Keratinocyte (primary cell): ENCODE data around the gene SPDL1. TPM values are rescaled to one million over a fixed set of nuclear protein-coding genes. Genes with fewer than 3 reads are reported as not detected.

Source experiments
- DNase-seq: peaks from one replicate; pipeline ENCODE4 v3.0.0-alpha.2; 2011; ENCODE audit warnings: low read depth, missing footprints, low spot score
- FAIRE-seq: peaks from 2 replicates; lab custom pipeline; 2011; peaks lifted over from hg19 to GRCh38; lab: Jason Lieb, UNC
- H2AFZ ChIP-seq: 2 replicates; pipeline ENCODE4 v1.6.0; 2012; ENCODE audit warnings: low read length, control low read depth, inconsistent platforms; ENCODE audit not compliant: control insufficient read depth
- H3K27ac ChIP-seq: 2 replicates; pipeline ENCODE4 v1.5.1; 2011; ENCODE audit warnings: low read length; ENCODE audit not compliant: control insufficient read depth, insufficient read depth
- H3K27me3 ChIP-seq: 3 replicates; pipeline ENCODE4 v1.6.0; 2011; ENCODE audit warnings: low read length; ENCODE audit not compliant: control insufficient read depth, insufficient read depth; ENCODE audit errors: extremely low read depth
- H3K36me3 ChIP-seq, 2 experiments: 2 replicates in 1 of 2; 3 replicates in 1 of 2; pipeline ENCODE4 v1.5.1; 2011; ENCODE audit warnings: low read length in 2 of 2, mild to moderate bottlenecking in 1 of 2; ENCODE audit not compliant: control insufficient read depth in 2 of 2, insufficient read depth in 2 of 2; ENCODE audit errors: extremely low read depth in 1 of 2
- H3K4me1 ChIP-seq: 3 replicates; pipeline ENCODE4 v1.5.1; 2011; ENCODE audit warnings: low read length; ENCODE audit not compliant: control insufficient read depth, insufficient read depth; ENCODE audit errors: extremely low read depth
- H3K4me2 ChIP-seq: 3 replicates; pipeline ENCODE4 v1.6.0; 2011; ENCODE audit warnings: low read depth, low read length; ENCODE audit not compliant: control insufficient read depth, insufficient read depth; ENCODE audit errors: extremely low read depth
- H3K4me3 ChIP-seq, 3 experiments: fragments of 200-600 bp in 1 of 3; sonication (generic) in 1 of 3; 2 replicates in 2 of 3; 3 replicates in 1 of 3; pipeline ENCODE4 v1.5.1; 2011 to 2016; ENCODE audit warnings: low read length in 3 of 3, mild to moderate bottlenecking in 3 of 3, control low read depth in 2 of 3, inconsistent platforms in 1 of 3, low read depth in 1 of 3, mixed read lengths in 1 of 3, mixed run types in 1 of 3, moderate library complexity in 1 of 3; ENCODE audit not compliant: control insufficient read depth in 2 of 3, insufficient read depth in 2 of 3; ENCODE audit errors: extremely low read depth in 1 of 3
- H3K79me2 ChIP-seq: 2 replicates; pipeline ENCODE4 v1.6.0; 2012; ENCODE audit warnings: low read length; ENCODE audit not compliant: control insufficient read depth, insufficient read depth
- H3K9ac ChIP-seq: 3 replicates; pipeline ENCODE4 v1.6.0; 2011; ENCODE audit warnings: low read length; ENCODE audit not compliant: control insufficient read depth, insufficient read depth; ENCODE audit errors: extremely low read depth
- H3K9me1 ChIP-seq: 3 replicates; pipeline ENCODE4 v1.6.0; 2011; ENCODE audit warnings: low read length; ENCODE audit not compliant: control insufficient read depth, insufficient read depth; ENCODE audit errors: extremely low read depth
- H3K9me3 ChIP-seq: 2 replicates; pipeline ENCODE4 v1.5.1; 2012; ENCODE audit warnings: low read depth, low read length; ENCODE audit not compliant: control insufficient read depth
- H4K20me1 ChIP-seq: 3 replicates; pipeline ENCODE4 v1.6.0; 2011; ENCODE audit warnings: low read length; ENCODE audit not compliant: control insufficient read depth, insufficient read depth; ENCODE audit errors: extremely low read depth
- CTCF ChIP-seq, 3 experiments: IDR thresholded peaks in 1 of 3; conservative IDR thresholded peaks in 1 of 3; optimal IDR thresholded peaks in 1 of 3; 2 replicates in 2 of 3; 3 replicates in 1 of 3; pipeline versions ENCODE3 to v1.5.1; 2011; ENCODE audit warnings: low read length in 3 of 3, mild to moderate bottlenecking in 3 of 3, moderate library complexity in 2 of 3, control low read depth in 1 of 3, inconsistent platforms in 1 of 3; ENCODE audit not compliant: insufficient read depth in 2 of 3; ENCODE audit errors: extremely low read depth in 1 of 3
- EZH2 ChIP-seq: IDR thresholded peaks from one replicate; pipeline ENCODE4 v1.6.1; 2012; ENCODE audit warnings: inconsistent platforms, mild to moderate bottlenecking, low read length, moderate library complexity
- dilution Hi-C: fragments of 300-500 bp; cut with MboI; formaldehyde crosslinking; loops from one replicate; pipeline ENCODE4 v1.7.0; 2020; ENCODE audit warnings: low sequenced_read_pairs; ENCODE audit not compliant: extremely low pct_ligation_motif_present
- polyA plus RNA-seq, 5 experiments: library from polyadenylated mRNA; depleted of rRNA in 3 of 5; stranded (reverse) in 3 of 5; stranded (forward) in 1 of 5; unstranded in 1 of 5; fragments of >200 nt; gene quantifications; 1 replicate in 1 of 5; 2 replicates in 3 of 5; 3 replicates in 1 of 5; pipeline versions ENCODE4 v1.2.1 to v1.2.3, GENCODE V29; 2011 to 2012; ENCODE audit warnings: missing spikeins in 2 of 5, low read depth in 1 of 5, low replicate concordance in 1 of 5

The SPDL1 gene
- polyA plus RNA-seq, 1 donor (not counting 4 experiments of a cell fraction or from before 2014, with no cell fraction given), result 24.6 TPM

- Histone ChIP-seq H3K4me2 (no peak overlapping the region), H3K4me1 (no peaks in the 10 kb centered on the region), H3K36me3 (peaks cover 2 to 5% of the 10 kb centered on the region in 2 experiments), H4K20me1 (no peaks in the 10 kb centered on the region), H3K4me3 (no peak overlapping the region), H3K27me3 (no peaks in the 10 kb centered on the region), H3K9me3 (no peaks in the 10 kb centered on the region), H3K79me2 (no peaks in the 10 kb centered on the region), H2AFZ (no peak overlapping the region), H3K27ac (no peak overlapping the region), H3K9me1 (no peaks in the 10 kb centered on the region), H3K9ac (no peak overlapping the region)
- dilution Hi-C loops, result no loop called here
- TF ChIP-seq EZH2, result no peak
- no peak for TF ChIP-seq CTCF (optimal IDR thresholded peaks at IDR 0.05 in 1 of 3, IDR thresholded peaks at IDR 0.05 in 1 of 3, conservative IDR thresholded peaks at IDR 0.05 in 1 of 3; ENCODE audit: extremely low read depth in 1 of 3, insufficient read depth in 2 of 3, low read length in 3 of 3)
- no peak for DNase-seq
- FAIRE-seq, result no peak
Measured at GRCh38 chr5:169606279-169606678, 22.7 kb downstream of the SPDL1 start.

GRCh38 chr5:169607882-169608281 is 24.3 kb downstream of the SPDL1 start:
- TF ChIP-seq CTCF (optimal IDR thresholded peaks at IDR 0.05 in 1 of 3, IDR thresholded peaks at IDR 0.05 in 1 of 3, conservative IDR thresholded peaks at IDR 0.05 in 1 of 3; ENCODE audit: extremely low read depth in 1 of 3, insufficient read depth in 2 of 3, low read length in 3 of 3) (no peak), EZH2 (no peak)
- H3K4me3 ChIP-seq, result no peak overlapping the region
- FAIRE-seq (no peak), DNase-seq (no peak)
- no peak overlapping the region for H2AFZ ChIP-seq
- no peaks in the 10 kb centered on the region for H3K79me2 ChIP-seq
- dilution Hi-C loops, result no loop called here
- H3K4me1 ChIP-seq, result no peaks in the 10 kb centered on the region
- H3K9ac ChIP-seq, result no peak overlapping the region
- H3K9me1 ChIP-seq, result no peaks in the 10 kb centered on the region
- H3K36me3 ChIP-seq, result no peaks in the 10 kb centered on the region
- H4K20me1 ChIP-seq, result no peaks in the 10 kb centered on the region
- H3K4me2 ChIP-seq, result no peak overlapping the region
- H3K27me3 ChIP-seq, result no peaks in the 10 kb centered on the region
- no peak overlapping the region for H3K27ac ChIP-seq
- no peaks in the 10 kb centered on the region for H3K9me3 ChIP-seq
